COLO829 (cell line): Measurements from ENCODE around the gene ELOVL2.
"Not testable (repeated sequence)": the region's sequence is repeated elsewhere in the genome, so short reads cannot be mapped to it uniquely, and the experiment has no call there.

Source experiments
- DNase-seq: peaks from one replicate; pipeline ENCODE4 v3.0.0; 2012; ENCODE audit warnings: low spot score

ELOVL2 gene, protein sequence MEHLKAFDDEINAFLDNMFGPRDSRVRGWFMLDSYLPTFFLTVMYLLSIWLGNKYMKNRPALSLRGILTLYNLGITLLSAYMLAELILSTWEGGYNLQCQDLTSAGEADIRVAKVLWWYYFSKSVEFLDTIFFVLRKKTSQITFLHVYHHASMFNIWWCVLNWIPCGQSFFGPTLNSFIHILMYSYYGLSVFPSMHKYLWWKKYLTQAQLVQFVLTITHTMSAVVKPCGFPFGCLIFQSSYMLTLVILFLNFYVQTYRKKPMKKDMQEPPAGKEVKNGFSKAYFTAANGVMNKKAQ

DNA sequence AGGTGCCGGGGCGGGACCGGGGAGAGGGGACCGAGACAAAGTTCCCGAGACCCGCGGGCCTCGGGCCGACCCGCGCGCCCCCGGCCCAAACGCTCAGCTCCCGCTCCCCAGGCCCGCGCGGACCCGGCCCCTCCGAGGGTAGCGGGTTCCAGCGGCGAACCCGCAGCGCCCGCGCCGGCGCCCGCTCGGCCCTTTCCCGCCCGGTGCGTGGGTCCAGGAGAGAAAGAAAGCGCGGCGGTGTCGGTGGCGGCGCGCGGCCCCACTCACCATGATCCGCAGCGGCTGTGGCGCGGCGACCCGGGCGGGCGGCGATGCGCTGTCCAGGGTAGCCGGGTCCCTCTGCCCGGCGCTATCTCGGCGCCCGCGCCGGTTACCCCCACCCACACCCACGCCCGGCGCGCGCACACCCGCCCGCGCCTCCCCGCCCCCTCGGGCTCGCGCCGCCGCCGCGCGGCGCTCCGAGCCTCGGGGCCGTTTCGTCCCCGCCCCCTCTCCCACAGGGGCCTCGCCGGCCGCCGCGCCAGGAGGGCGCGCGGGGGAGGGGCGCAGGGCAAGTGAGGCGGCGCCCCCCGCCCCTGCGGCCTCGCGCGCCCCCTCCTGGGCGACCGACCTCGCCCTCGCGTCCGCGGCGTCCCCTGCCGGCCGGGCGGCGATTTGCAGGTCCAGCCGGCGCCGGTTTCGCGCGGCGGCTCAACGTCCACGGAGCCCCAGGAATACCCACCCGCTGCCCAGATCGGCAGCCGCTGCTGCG lies at the start of gene ELOVL2:
Gene ELOVL2, minus strand, starts transcription at position 345 of the 751 bp plus-strand sequence. Its CDS starts 75 bp downstream, at position 270.
- DNase-seq: peak; percentile 52

DNA sequence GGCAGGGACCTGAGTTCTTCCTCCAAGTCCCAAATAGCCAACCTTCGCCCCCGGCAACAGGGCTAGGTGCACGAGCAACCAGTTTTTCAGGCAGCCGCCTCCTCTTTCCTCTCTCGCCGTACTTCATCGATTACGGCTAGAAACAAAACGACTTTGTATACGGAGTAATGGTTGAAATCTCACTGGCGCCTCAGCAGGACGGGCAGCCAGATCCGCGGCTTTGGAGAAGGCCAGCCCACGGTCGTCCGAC lies 49.2 kb upstream of the ELOVL2 start:
- DNase-seq: no peak

DNA sequence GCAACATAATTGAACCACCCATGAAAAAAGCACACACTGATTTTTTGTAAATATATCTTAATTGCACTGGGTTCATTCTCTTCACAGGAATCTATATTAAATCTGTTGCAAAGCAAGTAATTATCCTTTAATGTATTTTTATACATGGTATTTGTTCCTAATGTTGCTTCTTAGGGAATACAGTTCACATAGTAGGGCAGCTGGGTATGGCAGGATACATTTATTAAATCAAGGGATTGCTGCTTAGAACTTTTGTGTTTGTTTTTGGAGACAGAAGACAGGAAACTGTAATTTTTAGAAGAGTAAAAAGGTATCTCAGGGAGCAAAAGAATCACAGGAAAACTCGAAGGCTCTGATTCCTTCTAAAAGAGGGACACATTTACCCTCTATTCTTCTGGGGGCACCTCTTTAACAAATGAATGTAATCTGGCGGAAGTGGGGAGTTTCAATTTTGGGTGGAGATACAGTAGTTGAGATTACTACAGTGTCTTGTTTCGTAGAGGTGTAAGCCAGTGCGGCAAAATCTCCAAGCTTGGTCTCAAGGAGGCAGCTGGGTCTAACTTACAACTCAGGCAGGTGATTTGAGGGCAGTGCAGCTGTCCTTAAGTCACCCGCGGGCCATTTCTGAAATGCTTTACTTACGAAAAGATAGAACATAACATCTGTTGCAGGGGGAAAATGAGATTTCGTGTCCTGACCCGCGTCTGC lies 48.7 kb upstream of the ELOVL2 start:
- DNase-seq: peak; percentile 35

DNA sequence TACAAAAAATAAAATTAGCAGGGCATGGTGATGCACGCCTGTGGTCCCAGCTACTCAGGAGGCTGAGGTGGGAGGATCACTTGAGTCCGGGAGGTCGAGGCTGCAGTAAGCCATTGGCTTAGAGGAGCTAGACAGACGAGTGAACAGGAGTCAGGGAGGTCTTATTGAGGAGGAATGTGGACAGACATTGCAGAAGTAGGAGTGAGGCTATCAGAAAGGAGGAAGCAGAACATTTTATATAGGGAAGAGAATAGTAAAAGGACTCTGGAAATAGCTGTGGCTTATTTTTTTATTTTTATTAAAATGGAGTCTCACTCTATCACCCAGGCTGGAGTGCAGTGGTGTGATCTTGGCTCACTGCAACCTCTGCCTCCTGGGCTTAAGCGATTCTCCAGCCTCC lies 47.0 kb upstream of the ELOVL2 start:
- not testable (repeated sequence) for DNase-seq

DNA sequence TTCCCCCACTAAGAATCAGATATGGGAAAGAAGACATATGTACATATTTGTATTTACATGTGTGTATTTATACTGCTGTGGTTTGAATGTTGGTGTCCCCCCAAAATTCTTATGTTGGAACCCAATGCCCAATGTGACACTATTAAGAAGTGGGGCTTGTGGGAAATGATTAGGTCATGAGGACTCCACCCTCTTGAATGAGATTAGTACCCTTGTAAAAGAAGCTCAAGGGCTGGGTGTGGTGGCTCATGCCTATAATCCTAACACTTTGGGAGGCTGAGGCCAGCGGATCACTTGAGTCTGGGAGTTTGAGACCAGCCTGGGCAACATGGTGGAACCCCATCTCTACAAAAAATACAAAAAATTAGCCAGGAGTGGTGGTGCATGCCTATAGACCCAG lies 45.6 kb upstream of the ELOVL2 start:
- DNase-seq: no peak

DNA sequence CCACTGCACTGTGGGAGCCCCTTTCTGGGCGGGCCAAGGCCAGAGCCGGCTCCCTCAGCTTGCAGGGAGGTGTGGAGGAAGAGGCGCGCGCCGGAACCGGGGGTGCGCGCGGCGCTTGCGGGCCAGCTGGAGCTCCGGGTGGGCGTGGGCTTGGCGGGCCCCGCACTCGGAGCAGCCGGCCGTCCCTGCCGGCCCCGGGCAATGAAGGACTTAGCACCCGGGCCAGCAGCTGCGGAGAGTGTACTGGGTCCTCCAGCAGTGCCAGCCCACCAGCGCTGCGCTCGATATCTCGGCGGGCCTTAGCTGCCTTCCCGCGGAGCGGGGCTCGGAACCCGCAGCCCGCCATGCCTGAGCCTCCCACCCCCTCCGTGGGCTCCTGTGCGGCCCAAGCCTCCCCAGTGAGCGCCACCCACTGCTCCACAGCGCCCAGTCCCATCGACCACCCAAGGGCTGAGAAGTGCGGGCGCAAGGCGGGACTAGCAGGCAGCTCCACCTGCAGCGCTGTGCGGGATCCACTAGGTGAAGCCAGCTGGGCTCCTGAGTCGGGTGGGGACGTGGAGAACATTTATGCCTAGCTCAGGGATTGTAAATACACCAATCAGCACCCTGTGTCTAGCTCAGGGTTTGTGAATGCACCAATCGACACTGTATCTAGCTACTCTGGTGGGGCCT lies 43.2 kb upstream of the ELOVL2 start:
- DNase-seq: not testable (repeated sequence)

DNA sequence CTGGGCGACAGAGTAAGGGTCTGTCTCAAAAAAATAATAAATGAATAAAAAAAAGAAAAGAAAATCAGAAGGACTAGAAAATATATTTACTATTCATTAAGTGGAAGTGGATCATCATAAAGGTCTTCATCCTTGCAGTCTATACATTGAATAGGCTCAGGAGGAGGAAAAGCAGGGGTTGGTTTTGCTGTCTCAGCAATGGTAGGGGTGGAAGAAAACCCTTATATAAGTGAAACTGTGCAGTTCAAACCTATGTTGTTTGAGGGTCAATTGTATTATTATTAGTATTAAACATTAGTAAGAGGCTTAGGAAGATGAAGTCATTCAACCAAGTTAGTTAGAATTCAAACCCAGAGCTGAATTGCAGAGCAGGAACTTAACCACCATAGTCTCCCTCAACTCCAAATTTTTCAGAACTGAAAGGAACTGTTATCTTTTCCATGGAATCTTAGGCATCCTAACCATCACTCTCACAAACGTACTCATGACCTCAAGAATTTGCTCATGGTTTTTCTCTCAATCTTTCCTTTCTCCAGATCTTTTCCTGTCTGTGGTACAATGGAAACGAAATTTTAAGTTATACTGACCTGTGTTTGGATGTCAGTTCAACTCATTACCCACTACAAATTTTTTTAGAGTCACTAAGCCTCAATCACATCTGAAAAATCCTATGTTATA lies 41.8 kb upstream of the ELOVL2 start:
- peak; percentile 35 for DNase-seq

DNA sequence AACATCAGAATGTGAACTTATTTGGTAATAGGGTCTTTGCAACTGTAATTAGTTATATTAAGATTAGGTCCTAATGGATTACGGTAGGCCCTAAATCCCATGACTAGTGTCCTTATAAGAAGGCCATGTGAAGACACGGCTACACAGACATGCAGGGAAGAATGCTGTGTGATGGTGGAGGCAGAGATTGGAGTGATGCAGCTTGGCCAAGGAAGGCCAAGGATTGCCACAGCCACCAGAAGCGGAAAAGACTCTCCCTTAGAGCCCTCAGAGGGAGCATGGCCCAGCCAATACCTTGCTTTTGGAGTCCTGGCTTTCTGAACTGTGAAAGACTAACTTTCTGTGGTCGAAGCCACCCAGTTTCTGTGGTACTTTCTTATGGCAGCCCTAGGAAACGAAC lies 39.9 kb upstream of the ELOVL2 start:
- no peak for DNase-seq

DNA sequence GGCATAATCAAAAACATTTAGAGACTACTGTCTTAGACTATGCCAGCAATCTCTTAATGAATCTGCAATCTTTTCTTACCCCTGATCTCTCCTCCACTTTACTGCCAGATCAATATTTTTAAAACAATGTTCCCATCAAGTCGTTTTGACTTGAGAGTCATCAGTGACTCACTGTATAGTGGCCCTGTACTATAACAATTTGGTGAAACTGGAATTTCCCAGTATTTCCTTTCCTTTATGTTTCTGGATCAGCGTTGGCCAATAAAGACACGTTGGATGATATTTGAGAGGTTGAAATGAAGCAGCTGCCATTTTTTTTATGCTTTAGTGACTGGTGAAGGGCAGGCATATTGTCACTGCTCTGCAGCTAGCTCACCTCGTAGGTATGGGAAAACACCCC lies 39.4 kb upstream of the ELOVL2 start:
- DNase-seq: no peak

DNA sequence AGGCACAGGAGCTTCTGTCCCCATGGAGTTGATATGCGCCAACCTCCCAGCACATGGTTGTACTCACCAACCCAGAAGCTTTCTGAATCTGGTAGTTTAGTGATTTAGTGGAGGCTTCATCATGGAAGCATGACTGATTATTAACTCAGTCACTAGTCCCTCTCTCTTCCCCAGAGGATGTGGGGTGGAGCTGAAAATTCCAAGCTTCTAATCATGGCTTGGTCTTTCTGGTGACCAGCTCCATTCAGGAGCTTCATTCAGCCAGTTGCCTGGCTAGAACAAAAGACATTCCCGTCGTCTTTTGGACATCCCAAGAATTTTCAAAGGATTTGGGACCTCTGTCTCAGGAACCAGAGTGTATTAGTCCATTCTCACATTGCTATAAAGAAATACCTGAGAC lies 36.2 kb upstream of the ELOVL2 start:
- no peak for DNase-seq

DNA sequence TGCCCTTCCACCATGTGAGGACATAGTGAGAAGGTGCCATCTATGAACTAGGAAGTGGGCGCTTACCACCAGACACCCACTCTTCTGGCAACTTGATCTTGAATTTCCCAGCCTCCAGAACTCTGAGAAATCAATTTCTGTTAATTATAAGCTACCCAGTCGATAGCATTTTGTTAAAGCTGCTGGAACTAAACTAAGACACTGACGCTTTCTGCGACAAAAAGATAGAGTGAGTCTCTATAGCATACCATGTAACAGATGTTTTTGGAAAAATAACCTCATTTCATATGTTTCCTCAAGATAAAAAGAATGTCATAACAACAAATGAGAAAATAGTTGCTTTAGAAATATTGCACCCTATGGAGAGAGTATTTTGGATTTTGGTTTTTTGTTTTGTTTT lies 34.2 kb upstream of the ELOVL2 start:
- DNase-seq: no peak

DNA sequence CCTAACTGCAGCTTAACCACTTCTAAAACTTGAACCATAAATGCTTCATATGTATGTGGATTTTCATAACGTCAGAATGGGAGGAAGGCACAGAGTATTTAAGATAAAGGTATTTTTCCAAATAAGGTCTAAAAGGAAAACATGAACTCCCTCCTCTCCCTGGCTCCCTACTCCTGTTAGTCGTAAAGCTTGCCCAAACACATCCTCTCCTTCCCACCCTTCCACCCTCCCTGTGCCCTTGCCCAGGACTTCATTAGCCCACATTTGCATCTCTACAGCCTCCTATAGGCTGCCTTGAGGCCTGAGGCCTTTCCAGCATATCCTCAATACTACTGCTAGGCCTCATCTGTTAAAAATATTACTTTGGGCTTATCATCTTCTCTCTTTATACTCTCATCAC lies 32.4 kb upstream of the ELOVL2 start:
- DNase-seq: no peak

DNA sequence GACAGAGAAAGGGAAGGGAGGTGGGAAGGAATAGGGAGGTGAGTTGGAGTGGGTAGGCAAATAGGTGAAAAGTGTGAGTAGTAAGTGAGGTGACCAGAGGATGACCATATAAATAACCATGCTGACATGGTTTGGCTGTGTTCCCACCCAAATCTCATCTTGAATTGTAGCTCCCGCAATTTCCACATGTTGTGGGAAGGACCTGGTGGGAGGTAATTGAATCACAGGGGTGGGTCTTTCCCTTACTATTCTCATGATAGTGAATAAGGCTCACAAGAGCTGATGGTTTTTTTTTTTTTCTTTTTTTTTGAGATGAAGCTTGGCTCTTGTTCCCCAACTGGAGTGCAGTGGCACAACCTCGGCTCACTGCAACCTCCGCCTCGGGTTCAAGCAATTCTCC lies 28.0 kb upstream of the ELOVL2 start:
- DNase-seq: no peak

DNA sequence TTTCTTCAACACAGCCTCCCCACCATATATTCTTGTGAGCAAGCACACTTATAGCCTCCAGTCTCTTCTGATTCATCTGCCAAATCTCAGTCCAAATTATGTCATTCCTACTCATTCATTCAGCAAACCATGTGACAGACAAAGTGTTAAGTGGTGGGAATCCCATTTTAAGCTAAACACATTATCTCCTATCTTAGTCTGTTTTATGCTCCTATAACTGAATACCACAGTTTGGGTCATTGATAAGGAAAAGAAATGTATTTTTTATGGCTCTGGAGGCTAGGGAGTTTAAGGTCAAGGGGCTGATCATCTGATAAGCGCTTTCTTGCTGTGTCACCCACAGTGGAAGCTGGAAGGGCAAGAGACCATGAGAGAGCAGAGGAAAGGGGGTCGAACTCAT lies 25.7 kb upstream of the ELOVL2 start:
- DNase-seq: peak; percentile 34

DNA sequence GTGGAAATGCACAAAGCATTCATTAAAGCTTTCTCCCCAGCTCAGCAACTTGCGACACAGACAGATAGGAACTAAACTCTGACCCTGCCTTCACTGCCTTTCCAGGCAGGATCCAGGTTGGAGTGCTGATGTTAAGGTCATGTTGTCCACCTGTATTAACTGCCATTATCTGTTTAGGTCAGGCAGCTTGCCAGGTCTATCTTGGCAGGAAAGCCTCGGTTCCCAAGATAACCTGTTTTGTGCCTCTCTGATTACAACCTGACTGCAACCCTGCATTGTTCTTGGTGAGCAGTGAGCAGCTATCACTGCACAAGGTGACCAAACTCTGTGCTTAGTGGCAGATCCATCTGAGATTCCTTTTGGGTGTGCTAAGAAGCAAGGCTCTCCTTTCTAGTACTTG lies 23.2 kb upstream of the ELOVL2 start:
- DNase-seq: no peak

DNA sequence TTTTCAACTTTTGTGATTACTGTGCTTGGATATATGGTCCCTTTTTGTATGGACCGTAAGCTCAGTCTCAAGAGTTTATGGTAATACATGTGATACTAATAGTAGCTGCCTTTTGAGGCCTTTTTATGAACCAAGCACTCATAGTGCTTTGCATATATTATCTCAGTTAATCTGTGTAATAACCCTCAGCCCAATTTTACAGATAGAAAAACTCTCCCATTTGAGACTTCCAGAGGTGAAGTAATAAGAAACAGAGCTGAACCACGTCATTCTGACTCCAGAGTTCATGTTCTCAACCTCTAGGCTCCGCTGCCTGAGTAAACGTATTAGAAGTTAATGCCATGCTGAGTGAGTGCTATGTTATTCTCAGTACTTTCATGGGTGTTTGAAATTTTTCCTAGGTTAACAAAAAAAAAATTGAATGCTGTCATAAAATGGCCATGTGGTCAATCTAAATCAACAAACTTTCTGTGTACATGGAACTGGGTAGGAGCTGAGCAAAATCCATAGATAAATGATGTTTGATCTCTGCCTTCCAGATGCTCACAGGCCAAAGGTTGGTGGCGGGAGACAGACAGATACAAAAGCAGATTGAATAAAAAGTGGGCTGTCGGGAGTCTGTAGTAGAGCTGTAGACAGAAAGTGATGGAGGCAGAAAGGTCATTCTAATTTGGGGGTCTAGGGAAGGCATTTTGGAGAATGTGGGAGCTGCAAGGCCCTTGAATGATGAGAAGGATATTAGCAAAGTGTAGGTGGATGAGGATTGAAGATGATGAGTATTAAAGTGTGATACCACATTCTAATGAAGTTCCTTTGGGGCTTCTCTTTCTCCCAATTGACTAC lies 22.6 kb upstream of the ELOVL2 start:
- DNase-seq: no peak

DNA sequence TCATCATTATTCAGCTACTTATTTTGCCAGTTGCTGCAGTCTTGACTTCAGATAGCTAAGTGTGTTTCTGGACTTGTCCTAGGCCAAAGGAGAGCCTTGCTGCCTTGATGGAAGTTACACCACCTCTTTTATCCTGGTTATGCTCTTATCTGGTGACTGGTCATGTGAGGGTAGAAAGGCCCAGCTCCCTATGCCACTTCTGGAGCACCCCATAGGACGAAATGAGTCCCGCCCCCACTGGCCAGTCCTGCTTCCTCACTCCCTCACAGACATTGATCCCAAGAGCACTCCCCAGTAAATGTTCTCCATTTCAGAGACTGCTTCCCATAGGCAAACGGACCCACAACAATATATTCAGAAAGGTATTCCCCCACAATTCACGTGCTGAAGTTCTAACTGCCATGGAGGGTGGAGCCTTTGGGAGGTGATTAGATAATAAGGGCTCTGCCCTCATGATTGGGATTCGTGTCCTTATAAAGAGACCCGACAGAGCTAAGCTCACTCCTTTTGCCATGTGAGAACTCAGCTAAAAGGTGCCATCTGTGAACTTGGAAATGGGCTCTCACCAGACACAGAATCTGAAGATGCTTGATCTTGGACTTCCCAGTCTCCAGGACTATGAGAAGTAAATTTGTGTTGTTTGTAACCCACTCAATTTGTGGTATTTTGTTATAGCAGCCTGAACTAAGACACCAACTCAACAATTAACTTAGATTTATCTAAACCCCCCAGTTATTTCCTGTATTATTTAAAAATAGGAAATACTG lies 21.5 kb upstream of the ELOVL2 start:
- no peak for DNase-seq

DNA sequence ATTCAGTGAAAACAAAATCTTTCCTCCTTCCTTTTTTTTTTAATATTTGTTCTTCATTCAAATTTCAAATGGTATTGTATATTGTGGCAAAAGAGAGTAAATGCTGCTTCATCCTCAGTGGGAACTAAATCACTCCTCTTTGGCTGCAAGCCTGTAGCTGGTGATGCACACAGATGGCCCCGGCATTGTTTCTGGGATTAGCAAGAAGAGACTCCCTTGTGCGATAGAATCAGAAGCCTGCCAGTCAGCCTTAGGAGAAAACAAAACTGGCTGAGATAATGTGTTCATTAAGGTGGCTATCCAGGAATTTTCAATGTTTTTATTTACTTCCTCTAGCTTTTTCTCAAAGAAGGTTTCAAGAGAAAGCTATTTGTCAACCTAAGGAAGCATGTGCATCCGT lies 20.7 kb upstream of the ELOVL2 start:
- no peak for DNase-seq

DNA sequence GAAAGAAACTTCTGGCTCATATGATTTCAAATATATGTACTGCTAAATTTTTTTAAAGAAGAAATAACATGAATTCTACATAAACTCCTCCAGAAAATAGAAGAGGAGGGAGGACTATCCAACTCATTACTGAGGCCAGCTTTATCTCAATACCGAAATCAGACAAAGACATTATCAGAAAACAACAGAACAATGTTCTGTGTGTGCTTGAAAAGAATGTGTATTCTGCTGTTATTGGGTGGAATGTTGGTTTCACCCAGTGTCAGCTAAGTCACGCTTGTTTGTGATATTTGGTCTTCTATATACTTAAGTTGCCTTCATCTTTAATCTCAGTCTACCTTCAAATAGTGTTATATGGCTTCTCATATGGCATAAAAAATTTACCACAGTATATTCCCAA lies 18.6 kb upstream of the ELOVL2 start:
- no peak for DNase-seq

DNA sequence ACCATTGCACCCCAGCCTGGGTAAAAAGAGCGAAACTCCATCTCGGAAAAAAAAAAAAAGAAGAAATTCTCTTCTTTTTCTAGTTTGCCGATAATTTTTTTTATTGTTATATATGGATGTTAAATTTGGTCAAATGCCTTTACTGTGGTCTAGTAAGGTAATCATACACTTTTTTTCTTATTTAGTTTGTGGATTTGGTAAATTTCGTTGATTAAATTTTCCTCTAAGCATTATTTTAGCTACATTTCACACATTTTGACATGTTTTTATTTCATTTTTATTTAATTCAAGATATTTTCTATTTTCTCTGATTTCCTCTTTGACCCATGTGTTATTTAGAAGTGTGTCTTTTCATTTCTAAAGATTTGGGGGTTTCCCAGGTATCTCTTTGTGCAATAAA lies 18.0 kb upstream of the ELOVL2 start:
- DNase-seq: no peak

DNA sequence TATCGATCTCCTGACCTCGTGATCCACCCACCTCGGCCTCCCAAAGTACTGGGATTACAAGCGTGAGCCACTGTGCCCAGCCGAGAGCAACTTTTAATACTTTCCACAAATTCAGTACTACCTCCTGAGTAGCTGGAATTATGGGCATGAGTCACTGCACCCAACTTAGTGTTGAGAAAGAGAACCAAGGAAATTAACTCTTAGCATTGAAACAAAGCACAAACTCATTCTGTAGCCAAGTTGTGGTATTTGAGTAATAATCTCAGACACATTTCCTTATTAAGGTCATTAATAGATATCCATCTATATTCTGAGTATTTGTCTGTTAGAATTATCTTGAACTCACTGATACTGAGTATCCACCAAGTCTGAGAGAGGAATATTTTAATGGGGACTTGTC lies 14.3 kb upstream of the ELOVL2 start:
- DNase-seq: no peak
